Keratinocyte (primary cell): ENCODE results near the gene RTCA. TPM values are rescaled to one million over a fixed set of nuclear protein-coding genes. Genes with fewer than 3 reads are reported as not detected.

Source experiments
- DNase-seq: peaks from one replicate; pipeline ENCODE4 v3.0.0-alpha.2; 2011; ENCODE audit warnings: low read depth, missing footprints, low spot score
- FAIRE-seq: peaks from 2 replicates; lab custom pipeline; 2011; peaks lifted over from hg19 to GRCh38; lab: Jason Lieb, UNC
- H2AFZ ChIP-seq: 2 replicates; pipeline ENCODE4 v1.6.0; 2012; ENCODE audit warnings: low read length, control low read depth, inconsistent platforms; ENCODE audit not compliant: control insufficient read depth
- H3K27ac ChIP-seq: 2 replicates; pipeline ENCODE4 v1.5.1; 2011; ENCODE audit warnings: low read length; ENCODE audit not compliant: control insufficient read depth, insufficient read depth
- H3K27me3 ChIP-seq: 3 replicates; pipeline ENCODE4 v1.6.0; 2011; ENCODE audit warnings: low read length; ENCODE audit not compliant: control insufficient read depth, insufficient read depth; ENCODE audit errors: extremely low read depth
- H3K36me3 ChIP-seq, 2 experiments: 2 replicates in 1 of 2; 3 replicates in 1 of 2; pipeline ENCODE4 v1.5.1; 2011; ENCODE audit warnings: low read length in 2 of 2, mild to moderate bottlenecking in 1 of 2; ENCODE audit not compliant: control insufficient read depth in 2 of 2, insufficient read depth in 2 of 2; ENCODE audit errors: extremely low read depth in 1 of 2
- H3K4me1 ChIP-seq: 3 replicates; pipeline ENCODE4 v1.5.1; 2011; ENCODE audit warnings: low read length; ENCODE audit not compliant: control insufficient read depth, insufficient read depth; ENCODE audit errors: extremely low read depth
- H3K4me2 ChIP-seq: 3 replicates; pipeline ENCODE4 v1.6.0; 2011; ENCODE audit warnings: low read depth, low read length; ENCODE audit not compliant: control insufficient read depth, insufficient read depth; ENCODE audit errors: extremely low read depth
- H3K4me3 ChIP-seq, 3 experiments: fragments of 200-600 bp in 1 of 3; sonication (generic) in 1 of 3; 2 replicates in 2 of 3; 3 replicates in 1 of 3; pipeline ENCODE4 v1.5.1; 2011 to 2016; ENCODE audit warnings: low read length in 3 of 3, mild to moderate bottlenecking in 3 of 3, control low read depth in 2 of 3, inconsistent platforms in 1 of 3, low read depth in 1 of 3, mixed read lengths in 1 of 3, mixed run types in 1 of 3, moderate library complexity in 1 of 3; ENCODE audit not compliant: control insufficient read depth in 2 of 3, insufficient read depth in 2 of 3; ENCODE audit errors: extremely low read depth in 1 of 3
- H3K79me2 ChIP-seq: 2 replicates; pipeline ENCODE4 v1.6.0; 2012; ENCODE audit warnings: low read length; ENCODE audit not compliant: control insufficient read depth, insufficient read depth
- H3K9ac ChIP-seq: 3 replicates; pipeline ENCODE4 v1.6.0; 2011; ENCODE audit warnings: low read length; ENCODE audit not compliant: control insufficient read depth, insufficient read depth; ENCODE audit errors: extremely low read depth
- H3K9me1 ChIP-seq: 3 replicates; pipeline ENCODE4 v1.6.0; 2011; ENCODE audit warnings: low read length; ENCODE audit not compliant: control insufficient read depth, insufficient read depth; ENCODE audit errors: extremely low read depth
- H3K9me3 ChIP-seq: 2 replicates; pipeline ENCODE4 v1.5.1; 2012; ENCODE audit warnings: low read depth, low read length; ENCODE audit not compliant: control insufficient read depth
- H4K20me1 ChIP-seq: 3 replicates; pipeline ENCODE4 v1.6.0; 2011; ENCODE audit warnings: low read length; ENCODE audit not compliant: control insufficient read depth, insufficient read depth; ENCODE audit errors: extremely low read depth
- EZH2 ChIP-seq: IDR thresholded peaks from one replicate; pipeline ENCODE4 v1.6.1; 2012; ENCODE audit warnings: inconsistent platforms, mild to moderate bottlenecking, low read length, moderate library complexity
- dilution Hi-C: fragments of 300-500 bp; cut with MboI; formaldehyde crosslinking; loops from one replicate; pipeline ENCODE4 v1.7.0; 2020; ENCODE audit warnings: low sequenced_read_pairs; ENCODE audit not compliant: extremely low pct_ligation_motif_present
- polyA plus RNA-seq, 5 experiments: library from polyadenylated mRNA; depleted of rRNA in 3 of 5; stranded (reverse) in 3 of 5; stranded (forward) in 1 of 5; unstranded in 1 of 5; fragments of >200 nt; gene quantifications; 1 replicate in 1 of 5; 2 replicates in 3 of 5; 3 replicates in 1 of 5; pipeline versions ENCODE4 v1.2.1 to v1.2.3, GENCODE V29; 2011 to 2012; ENCODE audit warnings: missing spikeins in 2 of 5, low read depth in 1 of 5, low replicate concordance in 1 of 5
- TF ChIP-seq, protein P1 (sequence below), 3 experiments: IDR thresholded peaks in 1 of 3; conservative IDR thresholded peaks in 1 of 3; optimal IDR thresholded peaks in 1 of 3; 2 replicates in 2 of 3; 3 replicates in 1 of 3; pipeline versions ENCODE3 to v1.5.1; 2011; ENCODE audit warnings: low read length in 3 of 3, mild to moderate bottlenecking in 3 of 3, moderate library complexity in 2 of 3, control low read depth in 1 of 3, inconsistent platforms in 1 of 3; ENCODE audit not compliant: insufficient read depth in 2 of 3; ENCODE audit errors: extremely low read depth in 1 of 3

Gene RTCA
- polyA plus RNA-seq, 1 donor (not counting 4 experiments of a cell fraction or from before 2014, with no cell fraction given) = 52.0 TPM

DNA sequence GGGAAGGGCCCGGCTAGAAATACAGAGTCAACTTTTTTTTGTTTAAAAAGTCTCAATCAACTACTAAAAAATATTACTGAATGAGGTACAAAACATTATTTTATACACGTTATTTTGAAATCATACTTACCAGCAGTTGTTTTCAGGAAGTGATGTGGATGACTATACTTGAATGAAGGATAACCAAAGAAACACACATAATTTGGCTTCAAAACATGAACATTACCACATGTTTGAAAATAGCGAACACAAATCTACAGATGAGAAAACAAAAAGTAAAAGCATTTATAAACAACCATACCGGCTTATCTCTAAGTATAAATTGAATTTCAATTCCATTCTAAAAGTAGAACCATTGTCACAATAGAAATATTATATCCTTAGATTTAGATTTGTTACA, 25.4 kb upstream of the RTCA start:
- no peaks in the 10 kb centered on the region for H3K4me1 ChIP-seq
- no peak for TF ChIP-seq EZH2
- TF ChIP-seq, protein P1, sequence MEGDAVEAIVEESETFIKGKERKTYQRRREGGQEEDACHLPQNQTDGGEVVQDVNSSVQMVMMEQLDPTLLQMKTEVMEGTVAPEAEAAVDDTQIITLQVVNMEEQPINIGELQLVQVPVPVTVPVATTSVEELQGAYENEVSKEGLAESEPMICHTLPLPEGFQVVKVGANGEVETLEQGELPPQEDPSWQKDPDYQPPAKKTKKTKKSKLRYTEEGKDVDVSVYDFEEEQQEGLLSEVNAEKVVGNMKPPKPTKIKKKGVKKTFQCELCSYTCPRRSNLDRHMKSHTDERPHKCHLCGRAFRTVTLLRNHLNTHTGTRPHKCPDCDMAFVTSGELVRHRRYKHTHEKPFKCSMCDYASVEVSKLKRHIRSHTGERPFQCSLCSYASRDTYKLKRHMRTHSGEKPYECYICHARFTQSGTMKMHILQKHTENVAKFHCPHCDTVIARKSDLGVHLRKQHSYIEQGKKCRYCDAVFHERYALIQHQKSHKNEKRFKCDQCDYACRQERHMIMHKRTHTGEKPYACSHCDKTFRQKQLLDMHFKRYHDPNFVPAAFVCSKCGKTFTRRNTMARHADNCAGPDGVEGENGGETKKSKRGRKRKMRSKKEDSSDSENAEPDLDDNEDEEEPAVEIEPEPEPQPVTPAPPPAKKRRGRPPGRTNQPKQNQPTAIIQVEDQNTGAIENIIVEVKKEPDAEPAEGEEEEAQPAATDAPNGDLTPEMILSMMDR (optimal IDR thresholded peaks at IDR 0.05 in 1 of 3, IDR thresholded peaks at IDR 0.05 in 1 of 3, conservative IDR thresholded peaks at IDR 0.05 in 1 of 3; ENCODE audit: extremely low read depth in 1 of 3, insufficient read depth in 2 of 3, low read length in 3 of 3) = no peak
- H3K4me3 ChIP-seq = no peak overlapping the region
- H3K9ac ChIP-seq = no peak overlapping the region
- no peaks in the 10 kb centered on the region for H3K9me3 ChIP-seq
- no peak for DNase-seq
- FAIRE-seq = no peak
- H3K27ac ChIP-seq = no peak overlapping the region
- H4K20me1 ChIP-seq = no peaks in the 10 kb centered on the region
- H3K4me2 ChIP-seq = no peak overlapping the region
- dilution Hi-C loops = no loop called here
- H3K36me3 ChIP-seq = peaks cover 0 to 2% of the 10 kb centered on the region in 2 experiments
- H2AFZ ChIP-seq = no peak overlapping the region
- no peaks in the 10 kb centered on the region for H3K27me3 ChIP-seq
- peaks cover 25% of the 10 kb centered on the region for H3K79me2 ChIP-seq
- H3K9me1 ChIP-seq = no peaks in the 10 kb centered on the region

- Histone ChIP-seq H3K9me3 (no peaks in the 10 kb centered on the region), H4K20me1 (no peaks in the 10 kb centered on the region), H3K9ac (no peak overlapping the region), H3K4me3 (no peak overlapping the region), H2AFZ (no peak overlapping the region), H3K4me1 (peaks cover 12% of the 10 kb centered on the region), H3K27ac (no peak overlapping the region), H3K4me2 (no peak overlapping the region), H3K9me1 (no peaks in the 10 kb centered on the region), H3K27me3 (no peaks in the 10 kb centered on the region), H3K79me2 (peaks cover 45% of the 10 kb centered on the region), H3K36me3 (peaks cover 0 to 2% of the 10 kb centered on the region in 2 experiments)
- dilution Hi-C loops = no loop called here
- DNase-seq (no peak), FAIRE-seq (no peak)
- TF ChIP-seq EZH2 = no peak
- TF ChIP-seq, protein P1 (optimal IDR thresholded peaks at IDR 0.05 in 1 of 3, IDR thresholded peaks at IDR 0.05 in 1 of 3, conservative IDR thresholded peaks at IDR 0.05 in 1 of 3; ENCODE audit: extremely low read depth in 1 of 3, insufficient read depth in 2 of 3, low read length in 3 of 3) = no peak
Observed at GRCh38 chr1:100246738-100247137, 19.3 kb upstream of the RTCA start.
